Natural killer cell treated with Interleukin-12 subunit alpha and Interleukin-12 subunit beta and Interleukin-15 and Interleukin-18, amount 100 ng/mL, for 72 hours (primary cell): ENCODE measurements around the gene PPFIA4. TPM values are rescaled to one million over a fixed set of nuclear protein-coding genes. Genes with fewer than 3 reads are reported as not detected.

ENCODE experiments used
- ATAC-seq, 2 donors: fragments of 150-1000 bp; cut with Tn5 transposase in 1 of 2; sonication (Bioruptor Pico), chemical (Tn5 transposase) in 1 of 2; 2 replicates each; pipeline ENCODE4 v1.10.0; 2021
- DNase-seq: peaks from one replicate; pipeline ENCODE4 v3.0.0; 2022; ENCODE audit warnings: low spot score
- H3K27ac Mint-ChIP-seq, 2 donors: 1 replicate in 1 of 2; 2 replicates in 1 of 2; pipeline ENCODE4 v1.8.0; 2022; ENCODE audit warnings: mixed read lengths in 2 of 2, mild to moderate bottlenecking in 1 of 2, moderate library complexity in 1 of 2
- H3K27me3 Mint-ChIP-seq, 2 donors: 1 replicate in 1 of 2; 2 replicates in 1 of 2; pipeline ENCODE4 v1.8.0; 2022; ENCODE audit warnings: mixed read lengths in 2 of 2
- H3K36me3 Mint-ChIP-seq: one replicate; pipeline ENCODE4 v1.8.0; 2022; ENCODE audit warnings: mixed read lengths
- H3K4me1 Mint-ChIP-seq, 2 donors: 1 replicate in 1 of 2; 2 replicates in 1 of 2; pipeline ENCODE4 v1.8.0; 2022; ENCODE audit warnings: low read depth in 2 of 2, mixed read lengths in 2 of 2, mild to moderate bottlenecking in 1 of 2
- H3K4me3 Mint-ChIP-seq: one replicate; pipeline ENCODE4 v1.8.0; 2022; ENCODE audit warnings: mixed read lengths
- H3K9me3 Mint-ChIP-seq: 2 replicates; pipeline ENCODE4 v1.8.0; 2022; ENCODE audit warnings: mixed read lengths
- total RNA-seq, 2 donors: library from RNA; stranded (reverse); gene quantifications; one replicate each; pipeline ENCODE4 v1.2.3, GENCODE V29; 2022

Gene PPFIA4
- total RNA-seq, 2 donors from 2014 or later, result 19.6 to 44.7 TPM

- Mint-ChIP-seq H3K4me3 (no peak overlapping the region), H3K9me3 (peaks cover 14% of the 10 kb centered on the region), H3K27me3 (peaks cover 34 to 49% of the 10 kb centered on the region in 2 donors), H3K36me3 (peaks cover 15% of the 10 kb centered on the region), H3K27ac (no peak overlapping the region), H3K4me1 (no peaks in the 10 kb centered on the region)
- ATAC-seq (no peak), DNase-seq (no peak)
Observed at GRCh38 chr1:203090421-203091198, 64.3 kb downstream of the PPFIA4 start.

GRCh38 chr1:203091199-203091477 is 64.8 kb downstream of the PPFIA4 start:
- Mint-ChIP-seq H3K4me1 (no peaks in the 10 kb centered on the region), H3K27me3 (peaks cover 35 to 52% of the 10 kb centered on the region in 2 donors)
- no peak for ATAC-seq

GRCh38 chr1:203091761-203092330 is 65.6 kb downstream of the PPFIA4 start:
- Mint-ChIP-seq H3K4me3 (no peak overlapping the region), H3K27ac (no peak overlapping the region), H3K4me1 (no peaks in the 10 kb centered on the region), H3K9me3 (peaks cover 15% of the 10 kb centered on the region), H3K27me3 (peaks cover 36 to 53% of the 10 kb centered on the region in 2 donors), H3K36me3 (peaks cover 18% of the 10 kb centered on the region)
- no peak for DNase-seq
- no peak for ATAC-seq

More at GRCh38 chr1:203091199-203091477, 64.8 kb downstream of the PPFIA4 start:
- Mint-ChIP-seq H3K4me3 (no peak overlapping the region), H3K9me3 (peaks cover 15% of the 10 kb centered on the region), H3K27ac (no peak overlapping the region), H3K36me3 (peaks cover 18% of the 10 kb centered on the region)
- DNase-seq, result no peak

- no peak overlapping the region for H3K27ac Mint-ChIP-seq
- H3K4me3 Mint-ChIP-seq, result no peak overlapping the region
- H3K4me1 Mint-ChIP-seq, result no peaks in the 10 kb centered on the region
- DNase-seq (no peak), ATAC-seq (no peak)
- peaks cover 15% of the 10 kb centered on the region for H3K9me3 Mint-ChIP-seq
- H3K36me3 Mint-ChIP-seq, result peaks cover 18% of the 10 kb centered on the region
- H3K27me3 Mint-ChIP-seq, result peaks cover 33 to 55% of the 10 kb centered on the region in 2 donors
Observed at GRCh38 chr1:203093754-203094410, 67.6 kb downstream of the PPFIA4 start.

GRCh38 chr1:203095061-203095690 is 68.9 kb downstream of the PPFIA4 start:
- ATAC-seq, result no peak
- peaks cover 15% of the 10 kb centered on the region for H3K9me3 Mint-ChIP-seq

GRCh38 chr1:203096566-203096965 is 70.3 kb downstream of the PPFIA4 start:
- ATAC-seq (no peak), DNase-seq (peak; percentile 28)
- no peaks in the 10 kb centered on the region for H3K4me1 Mint-ChIP-seq
- no peak overlapping the region for H3K4me3 Mint-ChIP-seq
- H3K9me3 Mint-ChIP-seq, result peaks cover 15% of the 10 kb centered on the region
- H3K27me3 Mint-ChIP-seq, result peaks cover 33 to 51% of the 10 kb centered on the region in 2 donors
- H3K36me3 Mint-ChIP-seq, result peaks cover 18% of the 10 kb centered on the region
- no peak overlapping the region for H3K27ac Mint-ChIP-seq

More at GRCh38 chr1:203095061-203095690, 68.9 kb downstream of the PPFIA4 start:
- Mint-ChIP-seq H3K36me3 (peaks cover 18% of the 10 kb centered on the region), H3K4me1 (no peaks in the 10 kb centered on the region), H3K27ac (no peak overlapping the region), H3K27me3 (peaks cover 36 to 53% of the 10 kb centered on the region in 2 donors), H3K4me3 (no peak overlapping the region)
- no peak for DNase-seq

GRCh38 chr1:203097001-203097400 is 70.7 kb downstream of the PPFIA4 start:
- no peak overlapping the region for H3K27ac Mint-ChIP-seq
- peaks cover 31 to 48% of the 10 kb centered on the region in 2 donors for H3K27me3 Mint-ChIP-seq
- peaks cover 18% of the 10 kb centered on the region for H3K36me3 Mint-ChIP-seq
- peaks cover 15% of the 10 kb centered on the region for H3K9me3 Mint-ChIP-seq
- DNase-seq (peak; percentile 5), ATAC-seq (no peak)
- H3K4me1 Mint-ChIP-seq, result no peaks in the 10 kb centered on the region
- H3K4me3 Mint-ChIP-seq, result no peak overlapping the region

GRCh38 chr1:203098445-203098844 is 72.2 kb downstream of the PPFIA4 start:
- H3K4me3 Mint-ChIP-seq, result no peak overlapping the region
- DNase-seq (no peak), ATAC-seq (no peak)
- peaks cover 18% of the 10 kb centered on the region for H3K36me3 Mint-ChIP-seq
- no peak overlapping the region for H3K27ac Mint-ChIP-seq
- H3K27me3 Mint-ChIP-seq, result peaks cover 26 to 45% of the 10 kb centered on the region in 2 donors
- H3K9me3 Mint-ChIP-seq, result peaks cover 15% of the 10 kb centered on the region
- no peaks in the 10 kb centered on the region for H3K4me1 Mint-ChIP-seq

GRCh38 chr1:203098914-203099520 is 72.7 kb downstream of the PPFIA4 start:
- peaks cover 26 to 46% of the 10 kb centered on the region in 2 donors for H3K27me3 Mint-ChIP-seq
- no peaks in the 10 kb centered on the region for H3K4me1 Mint-ChIP-seq
- no peak overlapping the region for H3K27ac Mint-ChIP-seq
- H3K36me3 Mint-ChIP-seq, result peaks cover 18% of the 10 kb centered on the region
- H3K4me3 Mint-ChIP-seq, result no peak overlapping the region
- peaks cover 15% of the 10 kb centered on the region for H3K9me3 Mint-ChIP-seq
- ATAC-seq, result no peak
- DNase-seq, result no peak

GRCh38 chr1:203099805-203100515 is 73.7 kb downstream of the PPFIA4 start:
- ATAC-seq (no peak), DNase-seq (peak; percentile 25)
- Mint-ChIP-seq H3K4me1 (no peaks in the 10 kb centered on the region), H3K4me3 (no peak overlapping the region), H3K9me3 (peaks cover 7% of the 10 kb centered on the region), H3K27ac (no peak overlapping the region), H3K27me3 (peaks cover 20 to 38% of the 10 kb centered on the region in 2 donors), H3K36me3 (peaks cover 9% of the 10 kb centered on the region)

GRCh38 chr1:203100516-203100869 is 74.2 kb downstream of the PPFIA4 start:
- Mint-ChIP-seq H3K27me3 (peaks cover 18 to 38% of the 10 kb centered on the region in 2 donors), H3K4me3 (no peak overlapping the region), H3K27ac (no peak overlapping the region), H3K36me3 (peaks cover 6% of the 10 kb centered on the region), H3K9me3 (peaks cover 2% of the 10 kb centered on the region), H3K4me1 (no peaks in the 10 kb centered on the region)
- DNase-seq (no peak), ATAC-seq (no peak)

- ATAC-seq (no peak), DNase-seq (peak; percentile 25)
- H3K27ac Mint-ChIP-seq, result no peak overlapping the region
- H3K36me3 Mint-ChIP-seq, result peaks cover 4% of the 10 kb centered on the region
- H3K9me3 Mint-ChIP-seq, result no peaks in the 10 kb centered on the region
- peaks cover 18 to 39% of the 10 kb centered on the region in 2 donors for H3K27me3 Mint-ChIP-seq
- no peak overlapping the region for H3K4me3 Mint-ChIP-seq
- H3K4me1 Mint-ChIP-seq, result no peaks in the 10 kb centered on the region
Observed at GRCh38 chr1:203101813-203102634, 75.7 kb downstream of the PPFIA4 start.
